ENCODE measurements around the gene SLC41A2.
"Not testable (repeated sequence)": the region's sequence is repeated elsewhere in the genome, so short reads cannot be mapped to it uniquely, and the experiment has no call there.

Gene SLC41A2

DNA sequence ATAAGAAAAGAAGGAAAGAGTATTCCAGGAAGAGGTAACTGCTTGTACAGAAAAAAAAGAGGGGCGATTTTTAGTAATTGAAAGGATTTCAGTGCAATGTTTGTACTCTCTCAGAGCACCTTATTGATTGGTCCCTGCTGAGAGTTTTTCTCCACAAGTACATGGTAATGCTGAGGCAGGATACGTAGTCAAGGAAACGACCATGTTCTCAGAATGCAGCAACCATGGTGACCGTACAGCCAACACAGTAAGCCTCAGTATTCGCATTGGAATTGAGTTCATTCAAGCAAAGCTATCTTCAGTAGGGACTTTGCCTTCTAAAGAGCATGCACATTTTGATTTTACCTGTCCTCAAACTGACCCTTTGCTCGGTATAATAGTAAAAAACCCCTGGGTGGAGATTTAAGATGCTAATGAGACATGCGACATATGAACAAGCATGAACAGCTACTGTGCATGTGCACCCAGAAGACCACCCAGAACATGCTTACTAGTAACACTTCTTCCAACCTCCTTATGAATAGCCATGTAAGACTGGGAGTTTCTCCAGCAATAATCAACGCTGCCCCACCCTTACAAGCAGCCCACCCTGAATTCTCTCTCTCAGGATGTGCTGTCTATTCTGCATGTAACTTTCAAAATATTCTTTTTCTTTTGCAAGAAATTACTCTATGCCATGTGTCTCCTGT, 6.2 kb upstream of the SLC41A2 start:
- no peak for DNase-seq (ENCODE audit: low read depth, low spot score)

DNA sequence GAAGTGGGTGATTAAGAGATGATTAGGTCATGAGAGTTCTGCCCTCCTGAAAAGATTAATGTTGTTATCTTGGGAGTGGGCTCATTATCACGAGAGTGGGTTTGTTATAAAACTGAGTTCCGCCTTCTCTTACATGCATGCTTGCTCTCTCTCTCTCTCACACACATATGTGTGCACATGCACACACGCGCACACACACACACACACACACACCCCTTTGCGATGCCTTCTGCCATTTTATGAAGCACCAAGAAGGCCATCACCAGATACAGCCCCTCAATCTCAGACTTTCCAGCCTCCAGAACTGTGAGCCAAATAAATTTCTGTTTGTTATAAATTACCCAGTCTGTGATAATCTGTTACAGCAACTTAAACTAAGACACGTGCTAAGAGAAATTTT, 5.7 kb upstream of the SLC41A2 start:
- DNase-seq (ENCODE audit: low read depth, low spot score) = no peak

DNA sequence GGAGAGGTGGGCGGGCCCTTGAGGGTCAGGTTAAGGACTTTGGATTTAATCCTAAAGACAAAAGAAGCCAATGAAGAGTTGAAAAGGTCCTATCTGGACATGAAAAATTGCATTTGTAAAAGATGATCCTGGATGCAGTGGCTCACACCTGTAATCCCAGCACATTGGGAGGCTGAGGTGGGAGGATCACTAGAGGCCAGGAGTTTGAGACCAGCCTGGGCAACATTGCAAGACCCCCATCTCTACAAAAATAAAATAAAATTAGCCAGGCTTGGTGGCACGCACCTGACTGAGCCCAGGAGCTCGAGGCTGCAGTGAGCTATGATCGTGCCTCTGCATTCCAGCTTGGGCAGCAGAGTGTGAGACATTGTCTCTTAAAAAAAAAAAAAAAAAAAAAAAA, 2.4 kb upstream of the SLC41A2 start:
- DNase-seq (ENCODE audit: low read depth, low spot score) = no peak

DNA sequence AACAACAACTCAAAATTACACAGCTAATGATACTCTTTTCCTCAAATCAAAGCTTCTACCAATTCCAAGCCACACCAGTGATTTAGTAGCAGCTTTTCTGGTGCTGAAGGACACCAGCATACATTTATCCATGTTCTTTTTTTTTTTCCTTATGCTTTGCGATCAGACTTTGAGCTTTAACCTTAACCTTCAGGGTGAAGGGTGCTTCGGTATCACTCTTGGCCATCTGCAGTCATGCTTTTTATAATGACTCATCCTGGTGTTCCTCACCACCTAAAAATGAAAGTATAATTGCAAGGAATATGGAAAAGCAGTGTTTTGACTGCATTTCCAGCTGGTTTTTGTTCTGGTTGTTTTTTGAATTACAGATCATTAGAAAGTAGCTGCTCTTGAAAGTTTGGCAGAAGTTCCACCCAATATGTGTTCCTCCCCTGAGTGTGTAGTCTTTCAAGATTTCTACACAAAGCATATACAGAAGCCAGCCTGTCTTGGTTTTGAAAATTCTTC, 1.3 kb upstream of the SLC41A2 start:
- no peak for DNase-seq (ENCODE audit: low read depth, low spot score)

DNA sequence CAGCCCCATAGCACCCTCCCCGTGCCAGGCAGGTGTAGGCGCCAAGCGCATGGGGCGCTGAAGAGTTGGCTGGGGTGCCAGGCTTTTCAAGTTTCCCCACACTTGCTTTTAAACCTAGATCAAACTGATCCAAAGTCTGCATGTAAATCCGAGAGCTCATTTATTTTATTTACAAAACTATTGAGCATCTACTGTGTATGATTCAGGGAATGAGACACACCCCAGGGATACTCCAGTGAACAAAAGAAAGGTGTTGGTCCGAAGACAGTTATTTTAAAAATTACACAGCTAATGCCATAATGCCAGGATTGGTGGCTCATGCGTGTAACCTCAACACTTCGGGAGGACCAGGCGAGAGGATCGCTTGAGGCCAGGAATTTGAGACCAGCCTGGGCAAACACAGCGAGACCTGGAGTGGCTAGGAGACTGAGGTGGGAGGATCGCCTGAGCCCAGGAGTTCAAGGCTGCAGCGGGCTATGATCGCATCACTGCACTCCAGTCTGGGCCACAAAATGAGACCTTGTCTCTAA, 780 bp upstream of the SLC41A2 start:
- DNase-seq (ENCODE audit: low read depth, low spot score) = no peak

DNA sequence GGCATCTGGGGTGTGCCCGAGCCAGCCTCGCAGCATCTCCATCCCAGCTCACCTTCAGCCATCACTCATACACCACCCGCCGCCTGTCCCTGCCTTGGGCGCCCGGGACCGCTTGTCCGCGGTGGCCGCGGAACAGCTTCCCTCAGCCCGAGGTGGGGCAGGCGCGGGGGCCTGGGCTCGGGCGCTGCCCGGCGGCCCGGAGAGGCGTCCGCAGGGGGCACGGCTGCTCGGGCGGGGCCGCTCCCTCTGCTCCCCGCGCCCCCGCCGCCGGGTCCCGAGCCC, 430 bp downstream of the SLC41A2 start:
- no peak for DNase-seq (ENCODE audit: low read depth, low spot score)

DNA sequence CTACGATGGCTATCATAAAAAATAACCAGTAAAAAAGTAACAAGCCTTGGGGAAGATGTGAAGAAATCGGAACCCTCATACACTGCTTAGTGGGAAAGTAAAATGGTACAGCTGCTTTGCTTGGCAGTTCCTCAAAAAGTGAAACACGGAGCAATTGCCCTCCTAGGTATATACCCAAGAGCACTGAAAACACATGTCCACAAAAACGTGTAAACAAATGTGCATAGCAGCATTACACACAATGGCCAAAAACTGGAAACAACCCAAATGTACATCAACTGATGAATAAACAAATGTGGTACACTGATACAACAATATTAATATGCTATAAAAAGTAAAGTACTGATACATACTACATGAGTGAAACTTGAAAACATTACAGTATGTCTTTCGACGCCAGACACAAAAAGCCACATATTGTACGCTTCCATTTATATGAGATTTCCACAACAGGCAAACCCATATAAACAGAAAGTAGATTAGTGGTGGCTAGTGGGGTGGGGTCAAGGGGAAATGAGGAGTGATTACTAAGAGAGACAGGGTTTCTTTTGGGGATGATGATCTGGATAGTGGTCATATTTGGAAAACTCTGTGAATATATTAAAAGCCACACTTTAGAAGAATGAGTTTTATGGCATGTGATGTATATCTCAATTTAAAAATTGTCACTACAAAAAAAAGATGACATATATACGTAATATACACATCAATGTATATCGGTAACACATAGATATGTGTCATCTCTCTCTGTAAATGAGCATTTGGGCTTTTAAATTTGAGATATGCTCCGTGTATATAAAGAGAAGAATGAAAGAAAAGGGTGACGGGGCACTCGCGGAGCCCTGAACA, 996 bp downstream of the SLC41A2 start:
- DNase-seq (ENCODE audit: low read depth, low spot score) = no peak

DNA sequence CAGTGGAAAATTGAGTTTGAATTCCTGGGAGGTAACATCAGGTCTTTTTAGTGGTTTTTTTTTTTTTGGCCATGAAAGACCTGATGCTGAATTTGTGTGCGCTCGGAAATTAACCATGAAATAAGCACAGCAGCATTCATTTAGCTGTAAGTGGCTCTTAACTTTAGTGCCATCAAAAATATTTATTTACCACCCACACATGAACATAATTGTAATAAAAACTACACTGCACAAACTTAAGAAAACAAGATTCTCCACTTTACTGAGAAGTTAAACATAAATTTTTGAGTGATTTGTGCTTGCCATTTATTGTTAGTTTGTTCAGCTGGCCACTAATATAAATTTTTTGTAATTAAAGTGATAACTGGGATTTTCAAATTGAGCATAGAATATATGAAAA, 2.4 kb downstream of the SLC41A2 start:
- DNase-seq (ENCODE audit: low read depth, low spot score) = no peak

DNA sequence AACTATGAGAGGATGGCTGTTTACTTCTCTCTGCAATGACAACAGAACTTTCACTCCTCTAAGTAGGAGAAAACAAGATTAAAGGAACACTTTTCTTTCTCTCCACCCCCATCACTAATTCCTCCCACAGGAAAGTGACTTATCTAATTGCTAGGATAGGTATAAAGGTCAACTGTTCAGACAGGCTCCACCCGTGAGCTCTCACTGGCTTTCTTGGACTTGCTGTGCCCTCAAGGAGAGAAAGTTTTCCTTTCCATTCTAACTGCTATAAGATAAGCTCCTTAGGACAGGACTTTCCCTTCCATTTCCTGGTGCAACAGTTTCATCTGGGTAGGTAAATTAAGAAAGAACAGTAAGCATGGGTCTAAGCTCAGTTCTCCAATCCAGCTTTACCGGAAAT, 4.8 kb downstream of the SLC41A2 start:
- DNase-seq (ENCODE audit: low read depth, low spot score) = no peak

DNA sequence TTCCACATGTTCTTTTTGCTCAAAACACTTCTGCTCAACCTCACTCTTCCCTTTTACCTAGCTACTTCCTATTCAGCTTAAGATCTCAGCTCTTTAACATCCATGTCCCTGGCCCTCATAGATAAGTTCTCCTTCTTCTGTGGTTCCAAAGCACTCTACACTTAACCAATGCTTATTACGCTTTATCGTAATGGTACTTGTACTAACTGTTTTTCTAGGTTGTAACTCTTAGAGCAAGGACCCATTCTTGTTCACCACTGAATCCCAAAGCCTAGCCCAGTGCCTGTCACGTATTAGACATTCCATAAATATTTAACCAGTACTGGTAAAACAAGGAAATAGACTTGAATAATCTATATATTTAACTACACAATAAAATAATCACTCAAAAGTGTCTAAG, 5.3 kb downstream of the SLC41A2 start:
- no peak for DNase-seq (ENCODE audit: low read depth, low spot score)

DNA sequence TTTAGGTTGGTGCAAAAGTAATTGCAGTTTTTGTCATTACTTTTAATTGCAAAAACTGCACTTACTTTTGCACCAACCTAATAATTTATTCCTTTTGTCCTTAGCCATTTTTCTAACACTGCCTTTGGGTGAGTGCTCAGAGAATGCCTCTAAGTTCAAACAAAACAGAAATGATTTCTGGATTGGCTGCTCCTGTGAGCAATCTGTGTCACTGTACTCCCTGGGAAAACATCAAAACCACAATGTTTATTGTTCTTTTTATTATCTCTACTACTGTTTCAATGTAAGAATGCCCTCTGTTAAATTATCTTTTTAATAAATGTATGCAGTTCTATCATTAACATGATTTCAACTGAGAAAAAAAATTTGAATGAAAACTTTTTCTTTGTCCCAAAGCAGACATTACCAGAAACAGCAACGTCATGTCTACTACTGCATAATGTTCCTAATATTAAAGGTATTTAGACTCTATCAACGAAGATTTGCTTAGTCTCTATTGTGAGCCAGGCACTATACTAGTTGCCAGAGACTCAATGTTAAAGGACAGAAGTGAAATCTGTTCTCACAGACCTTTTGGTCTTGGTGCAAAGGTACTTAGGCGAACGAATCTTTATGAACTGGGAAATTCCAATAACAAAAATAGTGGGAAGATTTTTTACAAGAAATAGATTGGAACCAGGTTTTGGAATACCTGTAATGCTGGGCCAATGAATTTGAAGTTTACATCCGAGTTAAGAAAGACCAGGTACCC, 6.2 kb downstream of the SLC41A2 start:
- DNase-seq (ENCODE audit: low read depth, low spot score) = no peak

DNA sequence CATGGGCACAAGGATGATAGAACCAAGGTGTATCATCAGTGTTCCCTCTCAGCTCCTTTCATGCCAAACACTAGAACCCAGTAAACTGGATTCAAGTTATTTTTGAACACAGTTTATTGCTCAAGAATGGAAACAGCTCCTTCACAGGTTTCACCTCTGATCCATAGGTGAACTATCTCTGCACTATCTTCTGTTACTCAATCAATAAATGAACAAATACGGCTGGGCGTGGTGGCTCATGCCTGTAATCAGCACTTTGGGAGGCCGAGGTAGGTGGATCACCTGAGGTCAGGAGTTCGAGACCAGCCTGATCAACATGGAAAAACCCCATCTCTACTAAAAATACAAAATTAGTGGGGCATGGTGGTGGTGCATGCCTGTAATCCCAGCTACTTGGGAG, 9.4 kb downstream of the SLC41A2 start:
- not testable (repeated sequence) for DNase-seq (ENCODE audit: low read depth, low spot score)

DNA sequence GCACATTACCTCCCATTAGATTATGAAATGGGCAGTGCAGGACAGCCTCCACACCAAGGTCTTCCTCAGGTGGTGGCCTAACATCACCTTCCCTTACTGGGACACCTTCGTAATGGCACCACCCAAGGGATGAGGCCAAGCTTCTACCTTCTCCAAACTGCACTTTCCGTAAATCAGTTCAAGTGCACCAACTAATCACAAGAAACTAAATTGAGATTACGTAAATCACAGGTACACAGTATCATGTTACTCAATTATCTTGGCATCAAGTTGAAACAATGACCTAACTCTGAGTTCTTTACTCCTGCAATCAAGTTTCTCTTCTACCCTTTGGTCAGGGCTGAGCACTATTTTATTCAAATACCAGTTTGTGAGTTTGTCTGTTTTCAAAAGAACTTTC, 13.8 kb downstream of the SLC41A2 start:
- no peak for DNase-seq (ENCODE audit: low read depth, low spot score)

DNA sequence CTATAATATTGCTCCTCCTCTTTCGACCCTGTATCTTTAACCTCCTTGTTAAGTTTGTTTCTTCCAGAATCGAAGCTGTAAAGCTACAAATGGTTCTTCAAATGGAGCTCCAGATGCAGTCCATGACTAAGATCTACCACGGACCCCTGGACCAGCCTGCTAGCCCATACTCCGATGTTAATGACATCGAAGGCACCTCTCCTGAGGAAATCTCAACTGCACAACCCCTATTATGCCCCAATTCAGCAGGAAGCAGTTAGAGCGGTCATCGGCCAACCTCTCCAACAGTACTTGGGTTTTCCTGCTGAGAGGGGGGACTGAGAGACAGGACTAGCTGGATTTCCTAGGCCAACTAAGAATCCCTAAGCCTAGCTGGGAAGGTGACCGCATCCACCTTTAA, 14.7 kb downstream of the SLC41A2 start:
- not testable (repeated sequence) for DNase-seq (ENCODE audit: low read depth, low spot score)

DNA sequence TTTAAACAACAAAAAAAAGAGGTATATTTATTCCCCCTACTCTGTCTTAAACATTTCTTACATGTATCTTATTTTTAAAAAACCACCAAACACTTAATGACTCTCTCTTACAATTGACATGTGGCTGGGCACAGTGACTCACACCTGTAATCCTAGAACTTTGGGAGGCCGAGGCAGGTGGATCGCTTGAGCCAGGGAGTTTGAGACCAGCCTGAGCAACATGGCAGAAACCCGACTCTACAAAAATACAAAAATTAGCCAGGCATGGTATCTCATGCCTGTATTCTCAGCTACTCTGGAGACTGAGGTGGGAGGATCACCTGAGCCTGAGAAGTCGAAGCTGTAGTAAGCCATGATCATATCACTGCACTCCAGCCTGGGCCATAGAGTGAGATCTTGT, 16.0 kb downstream of the SLC41A2 start:
- no peak for DNase-seq (ENCODE audit: low read depth, low spot score)

DNA sequence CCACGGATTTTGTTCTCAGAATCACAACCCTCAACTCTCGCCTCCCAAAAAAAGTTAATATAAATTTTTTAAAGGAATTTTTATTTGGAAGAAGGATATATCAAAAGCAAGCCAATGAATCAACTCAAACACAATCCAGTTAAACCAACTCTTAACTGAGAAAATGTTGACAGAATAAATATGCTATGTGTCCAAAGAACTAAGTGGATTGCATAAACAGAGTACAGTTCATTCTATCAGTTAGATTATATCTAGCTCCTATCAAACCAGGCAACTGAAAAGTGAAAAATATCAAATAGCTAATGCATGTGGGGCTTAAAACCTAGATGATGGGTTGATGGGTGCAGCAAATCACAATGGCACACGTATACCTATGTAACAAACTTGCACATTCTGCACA, 16.6 kb downstream of the SLC41A2 start:
- DNase-seq (ENCODE audit: low read depth, low spot score) = no peak

DNA sequence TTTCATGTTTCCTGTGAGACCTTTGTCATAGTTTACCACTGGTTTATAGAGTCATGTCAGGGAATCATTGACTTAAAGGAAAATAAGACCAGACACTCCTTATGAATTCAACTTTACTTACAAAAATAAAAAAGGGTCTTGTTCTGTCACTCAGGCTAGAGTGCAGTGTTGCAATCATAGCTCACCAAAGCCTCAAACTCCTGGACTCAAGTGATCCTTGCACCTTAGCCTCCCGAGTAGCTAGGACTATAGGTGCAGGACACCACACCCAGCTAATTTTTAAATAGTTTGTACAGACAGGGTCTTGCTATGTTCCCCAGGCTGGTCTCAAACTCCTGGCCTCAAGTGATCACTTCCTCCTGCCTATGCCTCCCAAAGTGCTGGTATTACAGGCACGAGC, 19.0 kb downstream of the SLC41A2 start:
- DNase-seq (ENCODE audit: low read depth, low spot score) = no peak

DNA sequence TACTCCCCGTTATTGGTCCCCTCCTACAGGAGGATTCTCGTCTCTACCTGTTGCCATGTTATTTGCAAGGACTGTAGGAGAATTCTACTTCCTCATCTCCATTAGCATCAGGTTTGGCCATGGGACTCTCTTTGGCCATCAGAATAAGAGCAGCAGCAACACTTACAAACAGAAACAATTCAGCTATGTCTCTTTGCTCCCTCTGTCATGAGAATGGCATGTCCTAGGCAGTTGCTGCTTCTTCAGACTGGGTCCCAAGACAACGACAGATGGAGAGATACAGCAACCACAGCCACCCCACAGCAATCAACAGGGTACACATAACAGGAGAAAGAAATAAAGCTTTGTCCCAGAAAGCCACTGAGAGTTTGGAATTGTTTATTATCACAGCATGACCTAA, 19.7 kb downstream of the SLC41A2 start:
- DNase-seq (ENCODE audit: low read depth, low spot score) = no peak

DNA sequence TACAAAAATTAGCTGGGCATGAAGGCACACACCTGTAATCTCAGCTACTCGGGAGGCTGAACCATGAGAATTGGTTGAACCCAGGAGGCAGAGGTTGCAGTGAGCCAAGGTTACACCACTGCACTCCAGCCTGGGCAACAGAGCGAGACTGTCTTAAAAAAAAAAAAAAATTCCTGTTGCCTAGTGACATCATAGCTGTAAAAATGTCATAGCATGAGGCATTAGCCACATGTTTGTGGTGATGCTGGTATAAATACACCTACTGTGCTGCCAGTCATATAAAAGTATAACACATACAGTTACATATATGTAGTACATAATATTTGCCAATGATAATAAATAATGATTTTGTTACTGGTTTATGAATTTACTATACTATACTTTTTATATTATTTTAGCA, 22.2 kb downstream of the SLC41A2 start:
- no peak for DNase-seq (ENCODE audit: low read depth, low spot score)

DNA sequence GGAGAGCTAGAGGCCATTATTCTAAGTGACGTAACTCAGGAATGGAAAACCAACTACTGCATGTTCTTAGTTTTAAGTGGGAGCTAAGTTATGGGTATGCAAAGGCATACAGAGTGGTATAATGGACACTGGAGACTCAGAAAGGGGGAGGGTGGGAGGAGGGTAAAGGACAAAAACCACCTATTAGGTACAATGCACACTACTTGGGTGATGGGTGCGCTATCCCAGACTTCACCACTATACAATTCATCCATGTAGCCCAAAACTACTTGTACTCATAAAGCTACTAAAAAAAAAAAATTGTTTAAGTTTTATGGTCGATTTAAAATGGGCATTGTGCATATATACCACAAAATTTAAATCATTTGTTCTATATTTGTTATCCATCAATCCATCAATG, 24.3 kb downstream of the SLC41A2 start:
- DNase-seq (ENCODE audit: low read depth, low spot score) = no peak

DNA sequence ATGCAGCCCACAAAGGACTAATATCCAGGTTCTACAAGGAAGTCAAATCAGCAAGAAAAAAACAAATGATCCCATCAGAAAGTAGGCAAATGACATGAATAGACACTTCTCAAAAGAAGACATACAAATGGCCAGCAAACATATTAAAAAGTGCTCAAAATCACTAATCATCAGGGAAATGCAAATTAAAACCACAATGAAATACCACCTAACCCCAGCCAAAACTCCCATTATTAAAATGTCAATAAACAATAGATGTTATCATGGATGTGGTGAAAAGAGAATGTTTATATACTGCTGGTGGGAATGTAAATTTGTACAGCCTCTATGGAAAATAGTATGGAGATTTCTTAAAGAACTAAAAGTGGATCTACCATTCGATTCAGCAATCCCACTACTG, 25.0 kb downstream of the SLC41A2 start:
- DNase-seq (ENCODE audit: low read depth, low spot score) = no peak

All from activated CD4-positive, CD25-positive, alpha-beta regulatory T cell treated with anti-CD3 and anti-CD28 coated beads, Interleukin-2, amount 50 U/mL, for 16 hours (primary cell).